LoVo (cell line): ENCODE results near the gene NKAIN2.
"Not testable (repeated sequence)": the region's sequence is repeated elsewhere in the genome, so short reads cannot be mapped to it uniquely, and the experiment has no call there.

ENCODE experiments used
- DNase-seq: peaks from one replicate; pipeline ENCODE4 v3.0.0-alpha.2; 2016; ENCODE audit warnings: low spot score

The NKAIN2 gene

DNA sequence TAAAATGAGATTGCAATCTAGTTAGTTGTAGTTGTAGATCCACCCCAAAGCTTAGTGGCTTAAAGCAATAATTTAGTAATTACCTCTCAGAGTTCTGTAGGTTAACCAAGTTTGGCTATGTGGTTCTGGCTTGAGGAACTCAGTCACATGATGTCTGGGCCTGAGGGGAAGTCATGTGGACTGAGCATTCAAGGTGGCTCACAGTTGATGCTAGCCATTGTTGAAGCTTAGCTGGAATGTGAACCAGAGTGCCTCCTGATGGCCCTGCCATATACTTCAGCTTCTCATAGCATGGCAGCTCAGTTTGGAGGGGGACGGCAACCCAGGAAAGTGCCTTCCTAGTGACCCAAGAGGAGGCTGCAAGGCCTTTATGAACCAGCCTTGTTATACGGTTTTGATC is 895.4 kb downstream of the NKAIN2 start:
- no peak for DNase-seq

DNA sequence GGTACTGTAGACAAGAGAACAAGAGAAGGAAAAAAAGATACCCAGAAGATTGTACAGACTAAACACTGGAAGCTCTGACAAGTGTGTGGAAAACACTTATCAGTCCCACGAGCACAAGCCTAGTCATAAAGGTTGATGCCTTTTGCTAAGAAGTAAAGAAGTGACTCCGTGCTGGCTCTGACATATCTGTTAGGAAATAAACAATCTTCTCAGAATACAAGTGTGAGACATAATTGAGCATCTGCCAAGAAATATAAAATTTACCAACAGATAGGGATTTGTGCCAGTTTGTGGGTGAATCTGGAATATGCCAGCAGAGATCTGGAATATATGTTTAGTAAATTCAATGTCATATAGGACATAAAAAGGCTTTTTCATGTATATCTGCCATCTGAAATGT is 899.9 kb downstream of the NKAIN2 start:
- no peak for DNase-seq

DNA sequence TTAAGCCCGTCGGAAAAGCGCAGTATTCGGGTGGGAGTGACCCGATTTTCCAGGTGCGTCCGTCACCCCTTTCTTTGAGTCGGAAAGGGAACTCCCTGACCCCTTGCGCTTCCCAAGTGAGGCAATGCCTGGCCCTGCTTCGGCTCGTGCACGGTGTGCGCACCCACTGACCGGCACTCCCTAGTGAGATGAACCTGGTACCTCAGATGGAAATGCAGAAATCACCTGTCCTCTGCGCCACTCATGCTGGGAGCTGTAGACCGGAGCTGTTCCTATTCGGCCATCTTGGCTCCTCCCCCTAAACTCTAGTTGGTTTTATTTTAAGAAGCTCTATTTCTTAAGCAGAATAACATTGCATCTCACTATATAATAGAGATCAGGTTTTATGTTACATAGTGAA is 908.9 kb downstream of the NKAIN2 start:
- not testable (repeated sequence) for DNase-seq

DNA sequence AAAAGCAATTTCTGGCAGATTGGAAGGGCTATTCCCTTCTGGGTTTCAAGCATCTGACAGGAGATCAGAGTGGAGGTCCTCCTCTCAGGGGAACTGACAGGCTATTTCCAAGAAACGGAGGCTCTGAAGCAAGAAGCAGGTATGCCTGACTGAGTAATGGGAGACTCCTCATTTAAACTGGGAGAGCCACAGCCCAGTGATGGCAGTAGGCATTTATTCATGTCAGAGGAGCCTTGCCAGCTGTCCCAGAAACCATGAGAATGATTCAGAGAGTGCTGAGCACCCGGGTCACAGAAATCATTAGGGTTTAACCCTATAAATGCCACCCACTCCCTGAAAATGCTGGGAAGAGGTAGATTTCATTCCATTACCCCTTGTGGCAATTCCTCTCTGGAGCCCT is 911.1 kb downstream of the NKAIN2 start:
- DNase-seq, result no peak

DNA sequence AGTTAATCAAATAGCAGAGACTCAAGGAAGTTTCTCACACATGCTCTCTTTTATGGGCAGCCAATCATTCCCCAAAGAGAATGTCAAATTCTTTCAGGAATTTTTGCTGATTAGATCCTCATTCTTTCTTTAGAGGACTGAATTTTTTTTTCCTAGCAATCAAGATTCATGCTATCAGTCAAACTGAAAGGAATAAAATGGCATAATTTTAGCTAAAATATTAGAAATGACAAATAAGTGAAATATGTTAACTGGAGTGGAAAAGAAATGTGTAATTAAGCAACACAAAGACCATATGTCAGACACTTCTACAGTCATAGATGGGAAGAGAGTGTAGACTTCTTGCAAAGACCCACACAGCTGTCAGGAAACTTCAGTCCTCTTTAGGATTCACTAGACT is 916.2 kb downstream of the NKAIN2 start:
- no peak for DNase-seq

DNA sequence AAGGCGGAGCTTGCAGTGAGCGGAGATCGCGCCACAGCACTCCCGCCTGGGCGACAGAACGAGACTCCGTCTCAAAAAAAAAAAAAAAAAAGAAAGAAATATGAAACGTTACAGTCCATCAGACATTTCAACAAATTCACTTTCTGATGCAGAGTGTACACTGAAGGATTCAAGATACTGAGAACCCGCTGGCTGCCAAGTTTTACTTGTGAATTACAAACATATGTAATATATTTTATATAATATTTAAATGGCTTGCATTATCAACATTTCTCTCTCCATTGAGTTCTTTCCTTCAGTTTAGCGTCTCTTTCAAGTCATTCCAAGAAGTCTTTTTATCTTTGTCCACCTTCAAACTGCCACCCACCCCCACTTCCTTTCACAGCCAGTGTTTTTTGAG is 917.7 kb downstream of the NKAIN2 start:
- no peak for DNase-seq

DNA sequence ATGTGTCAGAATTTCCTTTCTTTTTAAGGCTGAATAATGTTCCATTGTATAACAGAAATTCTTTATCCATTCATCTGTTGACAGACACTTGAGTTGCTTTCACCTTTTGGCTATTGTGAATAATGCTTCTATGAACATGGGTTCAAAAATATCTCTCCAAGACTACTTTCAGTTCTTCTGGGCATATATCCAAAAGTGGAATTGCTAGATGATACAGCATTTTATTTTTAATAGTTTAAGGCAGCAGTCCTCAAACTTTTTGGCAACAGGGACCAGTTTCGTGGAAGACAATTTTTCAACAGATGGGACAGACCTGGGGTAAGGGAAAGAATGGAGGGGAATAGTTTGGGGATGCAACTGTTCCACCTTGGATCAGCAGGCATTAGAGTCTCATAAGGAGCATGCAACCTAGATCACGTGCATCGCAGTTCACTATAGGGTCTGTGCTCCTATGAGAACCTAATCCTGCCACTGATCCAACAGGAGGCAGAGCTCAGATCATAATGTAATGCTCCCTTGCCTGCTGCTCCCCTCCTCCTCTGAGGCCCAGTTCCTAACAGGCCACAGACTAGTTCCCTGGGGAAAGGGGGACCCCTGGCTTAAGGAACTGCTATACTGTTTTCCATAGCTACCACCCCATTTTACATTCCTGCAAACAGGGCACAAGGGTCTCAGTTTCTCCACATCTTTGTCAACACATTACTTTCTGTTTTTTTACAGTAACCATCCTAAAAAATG is 918.6 kb downstream of the NKAIN2 start:
- no peak for DNase-seq

DNA sequence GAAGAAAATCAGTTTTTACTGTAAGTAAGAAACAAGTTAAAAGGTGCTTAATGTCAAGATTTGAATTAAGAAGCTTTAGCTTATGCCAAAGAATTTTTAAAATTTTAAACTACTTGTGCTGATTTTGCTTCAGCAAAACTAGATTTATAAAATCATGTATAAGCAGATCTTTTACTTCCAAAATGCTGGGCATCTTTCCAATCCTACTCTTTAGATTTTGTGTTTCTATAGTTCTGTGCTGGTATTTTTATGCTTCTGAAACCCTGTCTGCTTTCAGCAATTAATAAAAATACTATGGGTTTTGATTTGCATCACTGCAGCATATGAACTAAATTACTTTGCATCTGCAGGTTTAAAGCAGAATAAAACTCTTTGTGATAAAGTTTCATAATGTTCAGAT is 920.0 kb downstream of the NKAIN2 start:
- no peak for DNase-seq

DNA sequence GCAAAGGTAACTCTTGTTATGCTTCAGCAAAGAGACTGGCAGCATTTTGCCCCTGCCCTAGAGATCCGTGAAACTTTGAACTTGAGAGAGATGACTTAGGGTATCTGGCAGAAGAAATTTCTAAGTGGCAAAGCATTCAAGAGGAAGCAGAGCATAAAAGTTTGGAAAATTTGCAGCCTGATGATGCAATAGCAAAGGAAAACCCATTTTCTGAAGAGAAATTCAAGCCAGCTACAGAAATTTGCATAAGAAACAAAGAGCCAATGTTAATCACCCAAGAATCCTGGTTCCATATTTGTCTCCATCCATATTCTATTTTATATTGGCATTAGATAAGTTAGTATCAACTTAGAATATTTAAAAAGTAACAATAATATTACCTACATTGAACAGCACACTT is 934.1 kb downstream of the NKAIN2 start:
- DNase-seq, result not testable (repeated sequence)

DNA sequence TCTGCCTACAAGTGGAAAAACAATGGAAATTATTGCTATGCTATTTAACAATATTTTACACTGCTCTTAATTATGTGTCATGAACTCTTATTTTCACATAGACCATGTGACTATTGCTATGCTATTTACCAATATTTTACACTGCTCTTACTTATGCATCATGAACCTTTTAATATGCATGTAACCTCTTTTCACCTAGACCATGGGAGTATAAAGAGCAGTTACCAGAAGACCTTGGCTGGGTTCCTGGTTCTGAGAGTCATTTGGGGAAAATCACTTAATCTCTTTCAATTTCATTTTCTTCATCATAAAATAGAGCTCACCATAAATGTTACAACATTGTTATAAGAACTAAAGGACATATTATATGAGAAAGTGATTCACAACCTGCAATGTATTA is 934.8 kb downstream of the NKAIN2 start:
- no peak for DNase-seq

DNA sequence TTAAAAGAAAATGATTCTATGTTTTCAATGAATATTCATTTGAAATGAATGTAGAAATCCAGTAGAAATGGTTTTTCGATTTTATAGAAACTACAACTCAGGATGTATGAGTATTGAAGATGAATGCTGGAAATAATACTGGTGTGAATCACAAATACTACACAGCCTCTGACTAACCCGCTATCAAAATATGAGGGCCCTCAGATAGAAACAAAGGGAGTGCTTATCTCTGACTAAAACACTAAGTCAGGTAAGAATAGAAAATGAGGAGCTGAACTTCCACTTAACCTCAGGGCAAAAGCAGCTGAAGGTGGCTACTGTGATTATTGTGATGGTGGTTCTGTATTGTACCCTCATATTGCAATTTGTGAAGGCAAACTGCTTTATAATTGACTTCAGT is 937.7 kb downstream of the NKAIN2 start:
- DNase-seq, result no peak

DNA sequence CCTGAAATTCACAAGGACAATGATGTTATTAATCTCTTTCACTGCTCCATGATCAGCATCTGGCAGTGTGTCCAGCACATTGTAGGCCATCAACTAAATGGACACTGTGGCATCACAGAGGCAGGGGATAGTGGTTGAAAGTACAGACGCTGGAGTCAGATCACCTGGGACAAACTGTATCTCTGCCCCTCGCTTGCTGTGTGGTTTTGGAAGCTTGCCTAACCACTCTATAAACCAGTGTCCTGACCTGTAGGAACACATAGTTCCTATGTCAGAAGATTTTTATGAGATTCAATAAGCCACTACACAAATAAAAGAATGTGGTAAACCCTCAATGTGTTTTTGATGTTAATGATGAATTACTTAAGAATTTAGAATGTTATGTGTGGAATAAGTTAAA is 939.3 kb downstream of the NKAIN2 start:
- DNase-seq, result no peak

DNA sequence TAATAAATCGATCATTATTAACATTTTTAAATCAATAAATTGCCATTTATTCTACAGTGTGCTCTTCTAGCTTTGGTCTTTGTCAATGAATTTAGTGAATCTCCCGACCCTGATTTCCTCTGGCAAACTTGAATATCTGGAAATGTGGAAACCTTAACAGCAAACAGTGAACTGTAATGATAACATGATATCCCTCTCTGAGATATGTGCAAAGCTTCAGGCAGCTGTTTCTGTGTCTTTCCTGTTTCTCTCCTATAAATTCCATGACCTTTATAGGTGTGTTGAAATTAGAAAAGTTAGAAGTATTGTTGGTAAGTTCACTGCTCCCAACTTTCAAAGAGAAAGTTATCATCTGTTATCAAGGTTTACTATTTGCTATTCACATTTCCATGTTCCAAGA is 939.8 kb downstream of the NKAIN2 start:
- no peak for DNase-seq

DNA sequence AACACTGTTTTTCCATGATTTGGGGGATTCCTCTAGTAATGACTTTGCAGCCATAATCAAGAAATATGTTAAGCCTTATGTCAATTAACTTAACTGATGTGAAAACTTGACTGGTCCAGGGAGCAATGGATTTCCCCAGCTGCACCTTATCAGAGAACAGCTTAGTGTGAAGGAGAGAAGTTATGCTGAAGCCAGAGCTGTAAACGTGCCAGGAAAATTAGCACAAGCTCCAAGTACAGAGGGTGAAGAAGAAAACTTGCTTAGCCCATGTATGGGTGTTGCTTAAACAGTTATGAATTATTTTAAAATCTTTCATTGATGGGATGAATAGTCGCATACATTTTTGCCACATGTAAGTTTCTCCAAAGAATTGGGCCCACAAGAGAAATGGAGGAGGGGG is 943.7 kb downstream of the NKAIN2 start:
- no peak for DNase-seq

DNA sequence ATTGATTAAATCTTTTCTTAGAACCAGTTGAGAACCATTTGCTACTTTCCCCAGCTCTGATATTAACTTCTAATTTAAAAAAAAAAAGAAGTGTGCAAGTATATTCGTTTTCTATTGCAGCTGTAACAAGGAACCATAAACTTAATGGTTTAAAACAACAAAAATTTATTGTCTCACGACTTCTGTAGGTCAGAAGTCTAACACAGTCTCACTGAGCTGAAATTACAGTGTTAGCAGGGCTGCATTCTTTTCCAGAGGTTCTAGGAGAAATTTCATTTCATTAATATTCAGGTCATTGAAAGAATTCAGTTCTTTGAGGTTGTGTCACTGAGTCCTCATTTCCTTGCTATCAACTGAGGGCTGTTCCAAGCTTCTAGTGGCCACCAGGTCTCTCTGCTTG is 945.1 kb downstream of the NKAIN2 start:
- DNase-seq, result no peak

DNA sequence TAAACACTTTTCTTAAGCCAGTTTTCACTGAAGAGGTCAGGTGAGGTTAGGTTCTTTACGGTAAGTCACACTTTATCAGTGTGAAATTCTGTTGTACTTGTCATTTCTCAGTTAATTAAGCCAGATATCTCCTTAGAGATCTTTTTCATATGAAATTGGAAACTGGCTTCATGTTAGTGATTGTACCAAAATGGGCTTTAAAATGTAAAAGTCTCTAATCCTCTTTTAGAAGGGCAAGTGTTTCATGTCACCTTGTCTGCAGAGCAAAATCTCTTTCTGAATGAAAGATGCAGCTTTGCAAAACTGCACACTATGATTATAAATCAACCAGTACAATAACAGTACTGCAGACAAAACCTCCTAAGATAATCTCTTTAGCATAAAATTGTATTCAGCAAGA is 949.3 kb downstream of the NKAIN2 start:
- no peak for DNase-seq

DNA sequence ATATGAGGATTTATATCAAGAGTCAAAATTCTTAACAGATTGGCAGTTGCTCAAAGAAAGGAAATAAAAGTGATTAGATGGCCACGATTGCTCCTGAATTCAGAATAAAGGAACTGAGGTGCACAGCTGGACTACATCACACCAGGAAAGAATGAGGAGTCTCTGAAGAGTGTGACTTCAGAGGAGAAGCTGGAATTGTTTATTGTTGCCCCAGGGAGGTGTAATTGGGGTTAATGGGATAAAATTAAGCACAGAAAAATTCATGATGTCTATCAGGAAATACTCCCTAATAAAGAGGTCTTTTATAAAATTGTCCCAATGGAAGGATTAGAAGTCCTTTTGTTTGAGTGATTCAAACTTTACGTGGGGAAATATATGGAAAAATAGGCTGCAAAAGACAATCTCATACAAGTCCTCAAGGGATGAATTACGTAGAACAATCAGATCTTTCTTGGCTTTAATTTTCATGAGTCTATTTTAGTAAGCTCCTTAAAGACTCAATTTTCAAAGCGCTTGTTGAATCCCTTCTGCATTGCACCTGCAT is 950.0 kb downstream of the NKAIN2 start:
- DNase-seq, result no peak

DNA sequence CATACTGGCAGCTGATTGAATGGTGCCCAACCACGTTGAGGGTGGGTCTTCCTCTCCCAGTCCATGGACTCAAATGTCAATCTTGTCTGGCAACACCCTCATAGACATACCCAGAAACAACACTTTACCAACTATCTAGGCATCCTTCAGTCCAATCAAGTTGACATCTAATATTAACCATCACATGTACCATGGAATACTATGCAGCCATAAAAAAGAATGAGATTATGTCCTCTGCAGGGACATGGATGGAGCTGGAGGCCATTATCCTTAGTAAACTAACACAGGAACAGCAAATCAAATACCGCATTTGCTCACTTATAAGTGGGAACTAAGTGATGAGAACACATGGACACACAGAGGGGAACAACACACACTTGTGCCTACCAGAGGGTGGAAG is 951.7 kb downstream of the NKAIN2 start:
- DNase-seq, result no peak

DNA sequence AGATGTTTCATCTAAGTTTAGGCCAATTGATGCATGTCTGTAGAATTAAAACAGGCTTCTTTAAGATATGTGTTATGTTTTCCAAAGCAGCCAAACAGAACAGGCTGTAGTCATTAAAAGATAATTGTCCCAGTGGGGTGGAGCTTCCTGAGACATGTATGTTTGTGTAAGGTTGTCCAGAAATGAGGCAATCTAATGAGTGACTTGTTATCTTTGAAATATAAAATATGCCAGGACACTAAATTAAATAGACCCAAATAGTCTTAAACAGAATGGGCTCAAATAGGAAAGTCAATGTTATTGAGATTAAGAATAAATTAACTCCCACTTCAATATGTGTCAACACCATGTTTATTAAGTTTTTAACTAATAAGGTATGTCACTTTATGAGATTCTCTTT is 953.9 kb downstream of the NKAIN2 start:
- DNase-seq, result no peak

DNA sequence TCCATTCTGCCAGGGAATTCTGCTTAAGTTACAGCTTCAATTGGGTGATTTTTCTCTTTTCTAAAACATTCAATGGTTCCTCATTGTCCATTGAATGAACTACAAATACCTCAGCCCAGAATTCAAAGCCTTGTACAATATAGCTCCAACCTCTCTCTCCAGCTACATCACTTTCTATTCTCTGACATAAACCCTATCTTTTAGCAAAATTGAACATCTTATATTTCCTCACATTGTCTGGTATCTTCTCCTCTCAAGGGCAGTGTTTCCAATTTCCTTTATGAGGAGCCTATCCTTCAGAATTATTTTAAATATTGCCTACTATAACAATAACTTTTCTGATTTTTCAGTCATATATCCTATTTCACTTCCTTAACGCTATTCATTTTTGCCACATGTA is 955.0 kb downstream of the NKAIN2 start:
- DNase-seq, result no peak

DNA sequence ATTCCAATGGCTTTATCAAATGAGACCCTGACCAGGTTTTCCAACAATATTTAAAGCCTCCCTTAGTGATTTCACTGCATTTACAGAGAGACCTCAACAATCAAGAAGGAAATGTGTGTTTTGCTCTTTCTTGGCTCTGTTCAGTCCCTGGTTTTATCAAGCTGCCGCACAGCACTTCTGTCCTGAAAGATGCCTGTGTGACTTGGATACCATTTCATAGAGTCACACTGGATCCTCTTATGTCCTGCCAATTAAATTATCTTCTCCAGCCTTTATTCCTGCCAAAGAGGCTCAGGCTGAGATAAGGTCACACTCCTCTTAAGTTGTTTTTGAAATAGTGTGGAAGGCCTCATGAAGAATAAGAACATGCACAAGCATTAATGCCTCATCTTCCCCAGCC is 961.6 kb downstream of the NKAIN2 start:
- no peak for DNase-seq

DNA sequence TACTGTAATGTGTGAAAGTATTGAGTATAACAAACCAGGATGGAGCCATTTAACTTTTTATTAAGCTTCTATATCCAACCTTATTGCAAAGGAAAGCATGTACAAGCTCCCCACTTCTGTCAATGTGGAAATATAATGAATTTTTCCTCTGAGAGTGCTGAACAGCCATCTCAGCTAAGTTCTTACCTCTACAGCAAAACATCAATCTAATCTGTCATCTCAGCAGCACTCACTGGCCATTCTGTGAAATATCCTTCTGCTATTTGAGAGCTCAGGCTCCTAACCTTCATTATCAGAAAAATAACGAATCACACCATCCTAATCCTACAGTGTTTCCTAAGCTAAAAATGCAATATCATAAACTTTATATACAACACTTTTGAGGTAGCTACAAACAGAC is 964.6 kb downstream of the NKAIN2 start:
- no peak for DNase-seq

DNA sequence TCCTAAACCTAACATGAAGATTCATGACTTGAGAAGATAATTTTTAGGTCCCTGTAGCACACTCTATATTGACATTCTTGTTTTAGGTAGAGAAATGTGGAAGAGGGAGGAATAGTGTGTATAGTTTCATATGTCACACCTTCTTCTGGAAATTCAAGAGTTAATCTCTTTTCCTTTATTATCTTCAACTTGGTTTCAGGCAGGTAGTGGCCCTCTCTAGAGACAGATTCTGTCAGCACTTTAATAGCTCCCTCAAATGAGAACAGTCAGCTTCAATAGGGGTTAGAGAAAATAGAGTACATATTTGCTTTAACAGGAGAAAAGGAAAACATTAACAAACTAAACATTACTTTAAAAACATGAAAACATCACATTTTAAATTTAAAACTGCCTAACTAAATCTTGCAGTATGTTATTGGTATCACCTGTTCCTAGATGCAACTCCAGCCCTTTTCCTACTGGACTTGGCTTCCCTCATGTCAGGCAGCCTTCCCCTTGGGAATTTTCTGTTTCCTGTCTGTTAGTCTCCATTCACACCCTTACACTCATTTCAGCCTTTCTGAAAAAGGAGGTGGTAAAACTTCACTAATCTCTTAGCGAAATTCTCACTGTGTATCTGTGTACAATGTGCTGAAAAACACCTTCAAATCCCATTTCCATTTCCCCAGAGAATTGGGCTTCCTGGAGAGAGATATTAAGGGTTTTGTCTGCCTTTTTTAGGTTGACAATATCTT is 966.3 kb downstream of the NKAIN2 start:
- DNase-seq, result no peak

DNA sequence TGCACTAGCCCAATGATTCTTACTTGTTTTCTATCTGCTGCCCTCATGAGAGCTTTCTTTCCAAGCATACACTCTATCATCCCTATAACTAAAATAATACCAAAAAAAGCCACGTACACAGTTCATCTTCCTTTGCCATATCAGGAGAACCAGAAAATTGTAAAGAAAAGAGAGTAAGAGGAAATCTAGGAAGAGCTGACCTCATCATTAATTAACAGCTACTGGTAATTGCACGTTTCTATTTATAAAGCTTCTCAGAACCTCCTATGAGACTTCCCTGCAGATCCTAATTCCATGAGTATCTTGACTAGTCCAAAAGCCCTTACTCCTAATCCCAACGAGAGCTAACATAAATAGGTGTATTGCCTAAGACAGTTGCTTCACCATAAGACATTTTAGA is 967.1 kb downstream of the NKAIN2 start:
- no peak for DNase-seq
